Measurements from ENCODE around the gene RPS4Y2.

RPS4Y2 gene

GRCh38 chrY:20802659-20803058 is 46.8 kb downstream of the RPS4Y2 start:
- no peak for TF ChIP-seq TCF12 (IDR thresholded peaks at IDR 0.05; ENCODE audit: low read depth)
- no peak for TF ChIP-seq TAF1 (IDR thresholded peaks at IDR 0.05; ENCODE audit: low read depth)
- no peak for TF ChIP-seq NFIC (IDR thresholded peaks at IDR 0.05)
- no peak for TF ChIP-seq EGR1 (IDR thresholded peaks at IDR 0.05)
- no peak for TF ChIP-seq EP300 (IDR thresholded peaks at IDR 0.05; ENCODE audit: borderline replicate concordance)
- TF ChIP-seq, protein P1, sequence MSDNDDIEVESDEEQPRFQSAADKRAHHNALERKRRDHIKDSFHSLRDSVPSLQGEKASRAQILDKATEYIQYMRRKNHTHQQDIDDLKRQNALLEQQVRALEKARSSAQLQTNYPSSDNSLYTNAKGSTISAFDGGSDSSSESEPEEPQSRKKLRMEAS (IDR thresholded peaks at IDR 0.05): no peak
- no peak for TF ChIP-seq RAD21 (IDR thresholded peaks at IDR 0.05; ENCODE audit: low read depth)
- TF ChIP-seq ZBTB7A (IDR thresholded peaks at IDR 0.05; ENCODE audit: low read depth): no peak
- no peak for TF ChIP-seq CREB1 (IDR thresholded peaks at IDR 0.05; ENCODE audit: low read depth)
- no peak for TF ChIP-seq YY1 (IDR thresholded peaks at IDR 0.05; ENCODE audit: low read depth)
- no peak for TF ChIP-seq CEBPB (IDR thresholded peaks at IDR 0.05)
- no peak for TF ChIP-seq TEAD4 (IDR thresholded peaks at IDR 0.05)
- no peak for TF ChIP-seq FOXM1 (IDR thresholded peaks at IDR 0.05; ENCODE audit: borderline replicate concordance, low read depth)
- TF ChIP-seq, protein P2, sequence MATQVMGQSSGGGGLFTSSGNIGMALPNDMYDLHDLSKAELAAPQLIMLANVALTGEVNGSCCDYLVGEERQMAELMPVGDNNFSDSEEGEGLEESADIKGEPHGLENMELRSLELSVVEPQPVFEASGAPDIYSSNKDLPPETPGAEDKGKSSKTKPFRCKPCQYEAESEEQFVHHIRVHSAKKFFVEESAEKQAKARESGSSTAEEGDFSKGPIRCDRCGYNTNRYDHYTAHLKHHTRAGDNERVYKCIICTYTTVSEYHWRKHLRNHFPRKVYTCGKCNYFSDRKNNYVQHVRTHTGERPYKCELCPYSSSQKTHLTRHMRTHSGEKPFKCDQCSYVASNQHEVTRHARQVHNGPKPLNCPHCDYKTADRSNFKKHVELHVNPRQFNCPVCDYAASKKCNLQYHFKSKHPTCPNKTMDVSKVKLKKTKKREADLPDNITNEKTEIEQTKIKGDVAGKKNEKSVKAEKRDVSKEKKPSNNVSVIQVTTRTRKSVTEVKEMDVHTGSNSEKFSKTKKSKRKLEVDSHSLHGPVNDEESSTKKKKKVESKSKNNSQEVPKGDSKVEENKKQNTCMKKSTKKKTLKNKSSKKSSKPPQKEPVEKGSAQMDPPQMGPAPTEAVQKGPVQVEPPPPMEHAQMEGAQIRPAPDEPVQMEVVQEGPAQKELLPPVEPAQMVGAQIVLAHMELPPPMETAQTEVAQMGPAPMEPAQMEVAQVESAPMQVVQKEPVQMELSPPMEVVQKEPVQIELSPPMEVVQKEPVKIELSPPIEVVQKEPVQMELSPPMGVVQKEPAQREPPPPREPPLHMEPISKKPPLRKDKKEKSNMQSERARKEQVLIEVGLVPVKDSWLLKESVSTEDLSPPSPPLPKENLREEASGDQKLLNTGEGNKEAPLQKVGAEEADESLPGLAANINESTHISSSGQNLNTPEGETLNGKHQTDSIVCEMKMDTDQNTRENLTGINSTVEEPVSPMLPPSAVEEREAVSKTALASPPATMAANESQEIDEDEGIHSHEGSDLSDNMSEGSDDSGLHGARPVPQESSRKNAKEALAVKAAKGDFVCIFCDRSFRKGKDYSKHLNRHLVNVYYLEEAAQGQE (IDR thresholded peaks at IDR 0.05; ENCODE audit: low read depth): no peak
- TF ChIP-seq, protein P3, sequence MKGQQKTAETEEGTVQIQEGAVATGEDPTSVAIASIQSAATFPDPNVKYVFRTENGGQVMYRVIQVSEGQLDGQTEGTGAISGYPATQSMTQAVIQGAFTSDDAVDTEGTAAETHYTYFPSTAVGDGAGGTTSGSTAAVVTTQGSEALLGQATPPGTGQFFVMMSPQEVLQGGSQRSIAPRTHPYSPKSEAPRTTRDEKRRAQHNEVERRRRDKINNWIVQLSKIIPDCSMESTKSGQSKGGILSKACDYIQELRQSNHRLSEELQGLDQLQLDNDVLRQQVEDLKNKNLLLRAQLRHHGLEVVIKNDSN (IDR thresholded peaks at IDR 0.05): no peak

DNA sequence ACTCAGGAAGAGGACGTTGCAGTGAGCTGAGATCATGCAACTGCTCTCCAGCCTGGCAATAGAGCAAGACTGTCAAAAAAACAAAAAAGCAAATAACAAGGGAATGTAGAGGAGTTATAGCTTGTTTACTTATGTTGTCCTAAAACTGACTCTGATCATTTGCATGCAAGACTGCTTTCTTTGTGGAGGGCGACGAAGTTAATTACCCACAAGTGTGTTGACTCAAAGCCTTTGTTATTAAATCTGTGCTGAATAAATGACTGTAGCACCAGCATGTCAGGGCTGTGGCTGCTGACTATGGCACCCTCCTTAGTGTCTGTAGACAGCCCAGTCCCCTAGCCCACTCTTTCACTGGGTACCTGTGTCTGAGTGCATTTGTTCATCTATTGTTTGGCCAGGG is 50.3 kb downstream of the RPS4Y2 start:
- TF ChIP-seq TEAD4 (IDR thresholded peaks at IDR 0.05) (no peak), NFIC (IDR thresholded peaks at IDR 0.05) (no peak), CREB1 (IDR thresholded peaks at IDR 0.05; ENCODE audit: low read depth) (no peak), EGR1 (IDR thresholded peaks at IDR 0.05) (no peak), CEBPB (IDR thresholded peaks at IDR 0.05) (no peak), RAD21 (IDR thresholded peaks at IDR 0.05; ENCODE audit: low read depth) (no peak), TAF1 (IDR thresholded peaks at IDR 0.05; ENCODE audit: low read depth) (no peak), ZBTB7A (IDR thresholded peaks at IDR 0.05; ENCODE audit: low read depth) (no peak), TCF12 (IDR thresholded peaks at IDR 0.05; ENCODE audit: low read depth) (no peak), FOXM1 (IDR thresholded peaks at IDR 0.05; ENCODE audit: borderline replicate concordance, low read depth) (no peak), EP300 (IDR thresholded peaks at IDR 0.05; ENCODE audit: borderline replicate concordance) (no peak), YY1 (IDR thresholded peaks at IDR 0.05; ENCODE audit: low read depth) (no peak)
- TF ChIP-seq, protein P3 (IDR thresholded peaks at IDR 0.05): no peak
- TF ChIP-seq, protein P1 (IDR thresholded peaks at IDR 0.05): no peak
- TF ChIP-seq, protein P2 (IDR thresholded peaks at IDR 0.05; ENCODE audit: low read depth): no peak

- TF ChIP-seq CREB1 (IDR thresholded peaks at IDR 0.05; ENCODE audit: low read depth) (no peak), FOXM1 (IDR thresholded peaks at IDR 0.05; ENCODE audit: borderline replicate concordance, low read depth) (no peak), NFIC (IDR thresholded peaks at IDR 0.05) (no peak), RAD21 (IDR thresholded peaks at IDR 0.05; ENCODE audit: low read depth) (no peak), TEAD4 (IDR thresholded peaks at IDR 0.05) (no peak), TAF1 (IDR thresholded peaks at IDR 0.05; ENCODE audit: low read depth) (no peak), EGR1 (IDR thresholded peaks at IDR 0.05) (no peak), EP300 (IDR thresholded peaks at IDR 0.05; ENCODE audit: borderline replicate concordance) (no peak), ZBTB7A (IDR thresholded peaks at IDR 0.05; ENCODE audit: low read depth) (no peak), CEBPB (IDR thresholded peaks at IDR 0.05) (no peak), YY1 (IDR thresholded peaks at IDR 0.05; ENCODE audit: low read depth) (no peak)
- TF ChIP-seq, protein P2 (IDR thresholded peaks at IDR 0.05; ENCODE audit: low read depth): no peak
- TF ChIP-seq, protein P3 (IDR thresholded peaks at IDR 0.05): no peak
- TF ChIP-seq, protein P1 (IDR thresholded peaks at IDR 0.05): no peak
Observed at GRCh38 chrY:20813459-20813858, 57.6 kb downstream of the RPS4Y2 start.
